Stimulated activated effector memory CD8-positive, alpha-beta T cell treated with anti-CD3 and anti-CD28 coated beads, Interleukin-12 subunit alpha, Interleukin-12 subunit beta, amount 100 ng/mL, for 72 hours (primary cell): ENCODE results near the gene CSNK1E.
A peak's percentile ranks its signal among the peaks of the same experiment; 100 is the strongest.

ENCODE experiments used
- ATAC-seq: fragments of 150-1000 bp; cut with Tn5 transposase; 2 replicates; pipeline ENCODE4 v1.10.0; 2021
- DNase-seq, 2 donors: peaks; one replicate each; pipeline ENCODE4 v3.0.0; 2021 to 2022; ENCODE audit warnings: low spot score in 2 of 2
- H3K27ac Mint-ChIP-seq: one replicate; pipeline ENCODE4 v1.8.0; 2022; ENCODE audit warnings: mild to moderate bottlenecking, mixed read lengths
- H3K36me3 Mint-ChIP-seq: one replicate; pipeline ENCODE4 v1.8.0; 2022; ENCODE audit warnings: mild to moderate bottlenecking, mixed read lengths
- H3K4me1 Mint-ChIP-seq: one replicate; pipeline ENCODE4 v1.8.0; 2022; ENCODE audit warnings: mixed read lengths
- H3K4me3 Mint-ChIP-seq: one replicate; pipeline ENCODE4 v1.8.0; 2022; ENCODE audit warnings: mild to moderate bottlenecking, mixed read lengths
- H3K9me3 Mint-ChIP-seq: one replicate; pipeline ENCODE4 v1.8.0; 2022; ENCODE audit warnings: mixed read lengths

Gene CSNK1E

GRCh38 chr22:38244106-38244505 lies 73.1 kb downstream of the CSNK1E start:
- no peak for DNase-seq
- H3K4me3 Mint-ChIP-seq = no peak overlapping the region
- H3K4me1 Mint-ChIP-seq = peaks cover 22% of the 10 kb centered on the region
- no peak for ATAC-seq
- peaks cover 62% of the 10 kb centered on the region for H3K36me3 Mint-ChIP-seq
- H3K9me3 Mint-ChIP-seq = no peaks in the 10 kb centered on the region
- H3K27ac Mint-ChIP-seq = peak overlapping the region; percentile 87

DNA sequence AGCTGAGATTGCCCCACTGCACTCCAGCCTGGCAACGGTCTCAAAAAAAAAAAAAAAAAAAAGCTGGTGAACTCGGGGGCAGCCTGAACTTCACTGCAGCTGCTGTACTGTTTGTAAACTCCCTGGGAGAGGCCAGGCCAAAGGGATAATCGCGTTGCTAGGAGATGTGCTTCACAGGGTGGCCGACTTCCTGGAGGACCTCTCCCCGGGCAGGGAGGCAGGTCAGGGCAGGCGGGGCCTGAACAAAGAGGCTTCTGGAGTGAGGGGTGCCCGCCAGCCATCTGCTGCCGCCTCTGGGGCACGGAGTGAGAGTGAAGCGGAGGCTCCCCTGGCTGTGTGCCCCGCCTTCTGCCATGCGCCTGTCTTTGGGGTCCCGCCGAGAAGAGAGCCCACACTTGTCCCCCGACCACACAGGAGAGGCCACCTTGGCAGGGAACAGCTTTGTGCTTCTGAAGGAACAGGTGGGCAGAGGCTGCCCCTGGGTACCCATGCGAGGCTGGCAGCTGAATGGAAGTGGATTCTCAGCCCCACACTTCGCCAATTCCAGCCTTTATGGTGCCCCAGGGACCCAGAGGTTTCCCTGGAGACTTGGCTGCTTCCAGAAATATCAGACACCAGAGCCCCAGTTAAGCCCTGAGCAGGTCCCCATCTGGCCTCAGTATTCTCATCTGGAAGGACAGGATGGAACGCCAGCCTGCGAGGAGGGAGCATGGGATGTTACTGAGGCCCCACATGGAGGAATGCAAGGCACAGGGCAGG lies 74.0 kb downstream of the CSNK1E start:
- no peak overlapping the region for H3K4me3 Mint-ChIP-seq
- peaks cover 13% of the 10 kb centered on the region for H3K4me1 Mint-ChIP-seq
- H3K27ac Mint-ChIP-seq = peak overlapping the region; percentile 87
- H3K9me3 Mint-ChIP-seq = no peaks in the 10 kb centered on the region
- no peak for ATAC-seq
- peaks cover 62% of the 10 kb centered on the region for H3K36me3 Mint-ChIP-seq
- DNase-seq = no peak

DNA sequence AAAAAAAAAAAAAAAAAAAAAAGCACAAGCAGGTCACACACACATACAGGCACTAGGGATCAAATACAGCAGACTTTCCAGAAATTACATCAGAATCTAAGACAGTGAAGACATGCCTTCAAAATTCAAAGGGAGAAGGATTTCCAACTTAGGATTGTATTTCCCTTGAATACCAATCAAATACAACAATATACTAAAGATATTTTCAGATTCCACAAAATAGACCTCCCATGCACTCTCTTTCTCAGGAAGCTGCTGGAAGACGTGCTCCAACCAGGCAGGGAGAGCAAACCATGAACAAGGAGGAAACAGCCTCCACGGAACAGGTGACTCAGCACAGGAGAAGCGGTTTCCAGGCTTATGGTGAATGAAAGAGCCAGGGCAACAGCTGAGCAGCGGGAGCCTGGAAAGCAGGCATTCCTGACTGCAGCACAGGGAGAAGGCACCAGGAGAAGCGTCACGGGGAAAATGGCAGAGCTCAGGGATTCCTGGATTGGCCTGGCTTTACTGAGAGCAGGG lies 76.4 kb downstream of the CSNK1E start:
- Mint-ChIP-seq H3K27ac (peak overlapping the region; percentile 53), H3K36me3 (peaks cover 55% of the 10 kb centered on the region), H3K4me1 (peaks cover 12% of the 10 kb centered on the region), H3K9me3 (no peaks in the 10 kb centered on the region), H3K4me3 (no peak overlapping the region)
- DNase-seq = no peak
- no peak for ATAC-seq
